ENCODE data around the gene MAGEA2B. TPM values are rescaled to one million over a fixed set of nuclear protein-coding genes. Genes with fewer than 3 reads are reported as not detected.
"Not testable (repeated sequence)": the region's sequence is repeated elsewhere in the genome, so short reads cannot be mapped to it uniquely, and the experiment has no call there.

MAGEA2B gene
- total RNA-seq, 2 donors from 2014 or later, result not detected

GRCh38 chrX:152753686-152754650 is 39.5 kb downstream of the MAGEA2B start, which contains the start of gene MAGEA2:
TSS of gene MAGEA2 (minus strand) at chrX:152753842. CDS start at chrX:152751363, 2,479 bp downstream.
- DNase-seq; ATAC-seq; intact Hi-C loops (cut with DNase I): not testable (repeated sequence)

GRCh38 chrX:152754871-152755270 is 40.4 kb downstream of the MAGEA2B start:
- ATAC-seq; intact Hi-C loops (cut with DNase I); DNase-seq: not testable (repeated sequence)

GRCh38 chrX:152758918-152759317 is 44.5 kb downstream of the MAGEA2B start, which contains the start of gene CSAG3:
TSS of gene CSAG3 (plus strand) at chrX:152759218.
- intact Hi-C loops (cut with DNase I); DNase-seq; ATAC-seq: not testable (repeated sequence)

GRCh38 chrX:152759544-152759943 is 45.1 kb downstream of the MAGEA2B start:
- intact Hi-C loops (cut with DNase I); ATAC-seq; DNase-seq: not testable (repeated sequence)

GRCh38 chrX:152761582-152761981 is 47.2 kb downstream of the MAGEA2B start:
- ATAC-seq; intact Hi-C loops (cut with DNase I); DNase-seq: not testable (repeated sequence)

GRCh38 chrX:152766562-152766961 is 52.1 kb downstream of the MAGEA2B start:
- intact Hi-C loops (cut with DNase I); ATAC-seq; DNase-seq: not testable (repeated sequence)

Other genes starting within 250 kb of the MAGEA2B start
- gene GABRQ, start 76.7 kb upstream of the MAGEA2B start, total RNA-seq, result not detected
- not detected for gene MAGEA3, start 15.8 kb upstream of the MAGEA2B start, total RNA-seq
- not detected for gene CSAG2, start 5.4 kb upstream of the MAGEA2B start, total RNA-seq
- gene CSAG1, start 19.1 kb downstream of the MAGEA2B start, total RNA-seq, result not detected
- gene MAGEA12, start 19.1 kb downstream of the MAGEA2B start, total RNA-seq, result not detected
- not detected for gene MAGEA2, start 39.2 kb downstream of the MAGEA2B start, total RNA-seq
- not detected for gene CSAG3, start 44.6 kb downstream of the MAGEA2B start, total RNA-seq
- gene MAGEA6, start 55.1 kb downstream of the MAGEA2B start, total RNA-seq, result not detected
- gene CETN2, start 116.1 kb downstream of the MAGEA2B start, total RNA-seq, result 10 to 100 TPM; 20.3 to 24.5 TPM
- gene NSDHL, start 116.4 kb downstream of the MAGEA2B start, total RNA-seq, result 10 to 100 TPM; 21.4 to 27.0 TPM
- gene ZNF185, start 183.4 kb downstream of the MAGEA2B start, total RNA-seq, result 1 to 10 TPM; 1.7 to 3.2 TPM